NOMO-1 treated with dmso at 0.1 percent for 144 hours (cell line): ENCODE measurements around the gene LRRC43.

Experiments
- DNase-seq: peaks from one replicate; lab custom pipeline; 2025; ENCODE audit not compliant: unreplicated experiment; lab: John Stamatoyannopoulos, UW

Gene LRRC43

GRCh38 chr12:122182887-122183587 lies at the start of gene LRRC43:
Gene LRRC43, plus strand, starts transcription at chr12:122183123. Its CDS starts 22 bp downstream, at chr12:122183145.
- DNase-seq, result no peak

- DNase-seq, result no peak
These were observed 49.6 kb upstream of the LRRC43 start for GRCh38 chr12:122133192-122133950.

GRCh38 chr12:122135437-122136031 lies 47.4 kb upstream of the LRRC43 start:
- no peak for DNase-seq

- DNase-seq, result no peak
These were observed 45.7 kb upstream of the LRRC43 start for GRCh38 chr12:122137229-122137628.

- no peak for DNase-seq
These were observed 45.2 kb upstream of the LRRC43 start for GRCh38 chr12:122137681-122138080.

GRCh38 chr12:122138181-122138580 lies 44.7 kb upstream of the LRRC43 start:
- DNase-seq, result no peak

- no peak for DNase-seq
These were observed 44.3 kb upstream of the LRRC43 start for GRCh38 chr12:122138616-122139015.

GRCh38 chr12:122139266-122139665 lies 43.7 kb upstream of the LRRC43 start:
- DNase-seq, result no peak

GRCh38 chr12:122139941-122140340 lies 43.0 kb upstream of the LRRC43 start:
- DNase-seq, result no peak

- DNase-seq, result no peak
These were observed 42.3 kb upstream of the LRRC43 start for GRCh38 chr12:122140467-122141257.

GRCh38 chr12:122141911-122142725 lies 40.8 kb upstream of the LRRC43 start:
- DNase-seq, result no peak

- no peak for DNase-seq
These were observed 40.1 kb upstream of the LRRC43 start for GRCh38 chr12:122142857-122143256.

GRCh38 chr12:122144885-122145284 lies 38.0 kb upstream of the LRRC43 start:
- no peak for DNase-seq

GRCh38 chr12:122145505-122146330 lies 37.2 kb upstream of the LRRC43 start:
- DNase-seq, result no peak

GRCh38 chr12:122147514-122148290 lies 35.2 kb upstream of the LRRC43 start:
- DNase-seq, result no peak

GRCh38 chr12:122148657-122149056 lies 34.3 kb upstream of the LRRC43 start:
- no peak for DNase-seq

- no peak for DNase-seq
These were observed 32.7 kb upstream of the LRRC43 start for GRCh38 chr12:122150127-122150681.

GRCh38 chr12:122152754-122153153 lies 30.2 kb upstream of the LRRC43 start:
- DNase-seq, result no peak
